Stimulated activated CD8-positive, alpha-beta memory T cell treated with anti-CD3 and anti-CD28 coated beads, Interleukin-12 subunit alpha, Interleukin-12 subunit beta, amount 100 ng/mL, for 1 hour (primary cell): ENCODE data around the gene BORA.
"Not testable (repeated sequence)": the region's sequence is repeated elsewhere in the genome, so short reads cannot be mapped to it uniquely, and the experiment has no call there.

ENCODE experiments used
- DNase-seq: peaks from one replicate; pipeline ENCODE4 v3.0.0-alpha.2; 2020; ENCODE audit warnings: low read depth

BORA gene

GRCh38 chr13:72727417-72728289, at the start of gene BORA, which contains the start of gene MZT1:
TSS of gene BORA (plus strand) at chr13:72727923. CDS start at chr13:72728941, 1,018 bp downstream.
TSS of gene MZT1 (minus strand) at chr13:72727629. CDS start at chr13:72727602, 27 bp downstream.
- peak; percentile 87 for DNase-seq

GRCh38 chr13:72678312-72678711, 49.4 kb upstream of the BORA start:
- no peak for DNase-seq

DNA sequence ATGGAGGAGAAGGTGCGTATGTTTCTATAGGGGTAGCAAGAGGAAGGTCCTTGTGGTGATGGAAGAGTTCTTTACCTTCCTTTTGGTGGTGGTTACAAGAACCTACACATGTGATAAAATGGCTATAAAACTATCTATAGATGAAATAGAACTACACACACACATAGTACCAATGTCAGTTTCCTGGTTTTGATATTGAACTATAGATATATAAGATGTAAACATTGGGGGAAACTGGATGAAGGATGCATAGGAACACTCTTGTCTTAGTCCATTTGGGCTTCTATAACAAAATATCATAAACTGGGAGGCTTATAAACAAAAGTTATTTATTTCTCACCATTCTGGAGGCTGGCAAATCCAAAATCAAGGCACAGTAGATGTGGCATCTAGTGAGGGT, 47.4 kb upstream of the BORA start:
- DNase-seq, result no peak

DNA sequence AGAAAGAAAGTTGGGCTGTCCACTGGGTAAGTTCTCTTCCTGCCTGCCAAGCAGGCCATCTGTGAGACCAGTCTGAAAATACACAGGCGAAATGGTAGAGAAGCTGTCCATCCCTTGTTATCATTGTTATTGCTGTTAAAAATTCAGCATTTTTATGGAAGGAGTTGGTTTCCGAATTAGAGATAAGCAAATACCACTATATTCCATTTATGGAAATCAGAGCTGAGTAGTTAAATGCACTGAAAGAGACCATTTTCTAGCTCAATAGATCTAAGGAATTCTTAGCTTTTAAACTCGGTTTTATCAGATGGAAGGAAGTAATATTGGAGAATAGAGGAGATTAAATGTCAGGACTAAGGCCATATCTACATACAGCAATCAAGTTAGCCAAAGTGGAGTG, 41.0 kb upstream of the BORA start:
- DNase-seq, result no peak

DNA sequence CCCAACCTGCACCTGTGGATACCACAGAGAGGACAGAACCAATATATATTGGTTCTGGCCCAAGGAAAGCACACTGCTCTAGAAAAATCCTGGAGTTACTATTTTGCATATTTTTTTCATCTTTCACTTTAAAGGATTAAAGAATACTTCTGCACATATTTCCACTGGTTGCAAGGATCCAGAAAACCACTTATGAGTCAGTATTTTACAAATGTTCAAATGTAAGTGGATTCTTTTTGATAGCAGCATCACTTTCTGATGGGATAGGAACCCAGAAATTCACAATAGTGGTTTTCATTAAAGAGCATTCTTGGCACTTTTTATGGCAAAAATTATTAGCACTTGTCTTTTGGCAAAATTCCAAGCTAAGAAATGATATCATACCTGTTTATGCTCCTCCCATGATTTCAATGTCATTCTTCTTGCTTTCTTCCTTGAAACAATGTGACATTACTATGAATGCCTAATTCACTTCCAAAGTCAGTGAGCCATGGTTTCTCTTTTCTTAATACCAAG, 38.5 kb upstream of the BORA start:
- DNase-seq, result no peak

GRCh38 chr13:72692884-72693514, 34.7 kb upstream of the BORA start:
- DNase-seq, result no peak

- DNase-seq, result no peak
Measured at GRCh38 chr13:72693832-72694231, 33.9 kb upstream of the BORA start.

DNA sequence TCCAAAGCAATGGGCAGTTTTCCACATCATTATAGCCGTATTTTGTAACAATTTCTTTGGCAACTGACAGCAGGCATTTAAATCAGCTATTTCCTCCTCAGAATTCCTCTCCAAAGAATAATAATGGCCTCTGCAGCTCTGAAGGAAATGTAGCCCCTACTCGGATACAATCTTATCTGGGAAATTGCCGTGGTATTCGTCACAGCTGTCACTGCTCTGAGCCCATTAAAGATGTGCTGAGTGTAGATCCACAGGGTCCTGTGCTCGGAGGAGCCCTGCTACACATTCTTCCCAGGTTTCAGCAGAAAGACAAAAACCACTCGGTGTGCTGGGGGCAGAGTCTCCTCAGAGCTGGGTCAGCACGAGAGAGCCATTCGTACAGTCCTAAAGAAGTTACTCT, 33.4 kb upstream of the BORA start:
- DNase-seq, result no peak

- no peak for DNase-seq
Measured at GRCh38 chr13:72696579-72696978, 31.1 kb upstream of the BORA start.

DNA sequence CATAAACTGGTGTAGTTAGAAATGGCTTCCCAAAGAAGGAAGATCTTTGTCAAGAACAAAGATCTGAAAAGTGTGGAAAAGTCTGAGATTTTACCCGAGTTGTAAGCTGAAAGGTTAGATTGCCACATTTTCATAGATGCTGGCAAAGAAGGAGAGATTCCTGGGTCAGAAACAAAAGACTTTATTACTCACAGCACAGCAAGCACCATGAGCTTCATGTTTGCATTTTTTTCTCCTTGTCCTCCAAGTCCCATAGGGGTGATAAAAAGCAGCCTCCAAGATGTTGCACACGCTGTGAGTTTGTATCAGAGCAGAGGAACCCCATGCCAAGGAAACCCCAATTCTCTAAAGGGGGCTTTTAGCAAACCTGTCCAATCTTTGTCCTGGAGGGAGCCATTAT, 29.6 kb upstream of the BORA start:
- DNase-seq, result no peak

DNA sequence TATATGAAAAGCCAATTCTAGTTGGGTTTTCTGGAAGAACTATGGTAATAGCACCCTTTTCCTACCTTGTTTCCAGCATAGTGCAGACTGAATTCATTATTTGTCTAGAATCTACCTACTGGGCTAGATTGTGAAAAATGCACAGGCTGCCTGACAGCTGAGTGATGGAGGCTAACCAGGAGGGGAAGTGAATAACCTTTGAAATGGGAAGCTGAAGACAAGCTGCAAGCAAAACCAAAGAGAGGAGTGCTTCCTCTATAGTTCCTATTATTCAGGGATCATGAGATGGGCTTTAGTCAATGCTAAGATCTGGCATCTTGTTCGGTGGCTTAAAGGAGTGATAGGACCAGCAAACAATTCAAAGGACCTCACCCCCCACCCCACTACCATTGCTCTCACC, 27.2 kb upstream of the BORA start:
- no peak for DNase-seq

DNA sequence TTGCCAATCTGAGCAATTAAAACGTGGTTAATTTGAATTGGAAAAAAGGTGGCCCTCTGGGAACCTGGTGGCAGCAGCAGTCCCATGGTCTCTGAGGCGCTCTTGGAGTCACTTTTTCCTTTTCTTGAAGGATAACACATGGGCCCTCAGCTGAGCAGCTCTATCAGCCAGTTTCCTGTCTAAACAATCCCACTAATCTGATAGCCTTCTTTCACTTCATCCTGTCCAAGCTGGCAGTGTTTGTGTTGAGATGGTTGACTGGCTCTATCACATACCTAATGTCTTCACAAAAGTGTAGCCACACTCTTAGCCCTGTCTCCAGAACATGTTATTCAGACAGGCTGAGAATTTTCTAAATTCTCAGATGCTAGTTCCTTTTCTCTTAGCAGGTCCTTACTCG, 10.9 kb upstream of the BORA start:
- no peak for DNase-seq

DNA sequence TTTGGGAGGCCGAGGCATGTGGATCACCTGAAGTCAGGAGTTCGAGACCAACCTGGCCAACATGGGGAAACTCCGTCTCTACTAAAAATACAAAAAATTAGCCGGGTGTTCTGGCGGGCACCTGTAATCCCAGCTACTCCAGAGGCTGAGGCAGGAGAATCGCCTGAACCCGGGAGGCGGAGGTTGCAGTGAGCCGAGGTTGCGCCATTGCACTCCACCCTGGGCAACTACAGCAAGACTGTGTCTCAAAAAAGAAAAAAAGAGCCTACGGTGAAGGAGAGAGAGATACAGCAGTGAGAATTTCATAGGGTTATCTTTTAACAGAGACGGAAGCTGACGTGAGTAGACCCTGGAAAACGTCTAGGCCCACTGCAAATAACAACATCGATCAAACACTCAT, 1.5 kb upstream of the BORA start:
- DNase-seq, result not testable (repeated sequence)

- peak; percentile 6 for DNase-seq
Measured at GRCh38 chr13:72726726-72727416, 852 bp upstream of the BORA start.

- no peak for DNase-seq
Measured at GRCh38 chr13:72728290-72728605, 525 bp downstream of the BORA start.

DNA sequence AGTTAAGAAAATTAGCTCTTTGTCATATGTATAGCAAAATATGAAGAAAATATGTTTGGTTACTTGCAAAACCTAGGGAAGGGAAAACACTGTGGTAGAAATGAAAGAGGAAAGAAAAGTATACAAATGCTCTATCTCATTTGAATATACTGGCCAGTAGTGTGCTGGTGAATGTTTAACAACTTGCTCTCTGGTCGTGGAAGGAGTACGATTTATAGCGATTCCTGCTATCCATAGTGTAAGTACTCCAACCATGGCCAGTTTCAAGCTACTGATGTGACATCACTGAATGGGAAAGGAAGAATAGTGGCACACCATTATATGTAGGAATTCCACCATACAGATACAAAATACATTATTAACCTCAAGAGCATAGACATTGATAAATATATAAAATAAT, 9.3 kb downstream of the BORA start:
- no peak for DNase-seq

- no peak for DNase-seq
Measured at GRCh38 chr13:72740015-72740414, 12.3 kb downstream of the BORA start.

GRCh38 chr13:72745260-72745659, 17.5 kb downstream of the BORA start:
- no peak for DNase-seq

- DNase-seq, result no peak
Measured at GRCh38 chr13:72751220-72751619, 23.5 kb downstream of the BORA start.

DNA sequence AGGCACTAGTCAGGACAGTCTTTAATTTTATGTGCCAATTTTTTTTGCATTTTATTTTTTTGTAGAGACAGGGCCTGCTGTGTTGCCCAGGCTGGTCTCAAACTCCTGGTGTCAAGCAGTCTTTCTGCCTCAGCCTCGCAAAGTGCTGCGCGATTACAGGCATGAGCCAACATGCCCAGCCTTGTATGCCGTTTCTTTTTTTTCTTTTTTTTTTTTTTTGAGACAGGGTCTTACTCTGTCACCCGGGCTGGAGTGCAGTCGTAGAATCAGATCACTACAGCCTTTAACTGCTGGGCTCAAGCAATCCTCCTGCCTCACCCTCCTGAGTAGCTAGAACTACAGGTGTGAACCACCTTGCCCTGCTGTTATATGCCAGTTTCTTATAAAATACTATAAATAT, 26.4 kb downstream of the BORA start:
- DNase-seq, result no peak

DNA sequence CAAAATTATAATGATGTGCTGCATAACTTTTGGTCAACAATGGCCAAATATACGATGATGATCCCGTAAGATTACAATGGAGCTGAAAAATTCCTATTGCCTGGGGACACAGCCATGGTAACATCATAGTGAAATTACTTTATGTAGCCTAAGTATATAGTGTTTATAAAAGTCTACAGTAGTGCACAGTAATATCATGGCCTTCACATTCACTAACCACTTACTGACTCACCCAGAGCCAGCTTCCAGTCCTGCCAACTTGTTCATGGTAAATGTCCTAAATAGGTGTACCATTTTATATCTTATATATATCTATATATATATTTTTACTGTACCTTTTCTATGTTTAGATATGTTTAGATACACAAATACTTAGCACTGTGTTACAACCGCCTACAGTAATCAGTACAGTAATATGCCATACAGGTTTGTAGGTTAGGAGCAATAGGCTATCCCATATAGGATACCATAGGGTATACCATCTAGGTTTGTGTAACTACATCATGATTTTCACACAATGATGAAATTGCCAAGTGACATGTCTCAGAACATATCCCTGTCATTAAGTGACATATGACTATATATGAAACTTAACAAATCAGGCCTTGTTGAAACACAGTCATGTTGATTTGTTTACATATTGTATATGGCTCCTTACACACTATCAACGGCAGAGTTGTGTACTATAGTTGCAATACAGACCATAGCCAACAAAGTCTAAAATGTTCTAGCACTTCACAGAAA, 30.2 kb downstream of the BORA start:
- no peak for DNase-seq

- no peak for DNase-seq
Measured at GRCh38 chr13:72760189-72760588, 32.5 kb downstream of the BORA start.
